GM12872 (cell line): ENCODE data around the gene SETD1A.

Source experiments
- CTCF ChIP-seq: IDR thresholded peaks from 3 replicates; pipeline ENCODE4 v1.5.1; 2011; ENCODE audit warnings: low read depth, mild to moderate bottlenecking, low read length, moderate library complexity; ENCODE audit not compliant: insufficient read depth

Gene SETD1A

GRCh38 chr16:31023252-31023602, 65.7 kb downstream of the SETD1A start:
- TF ChIP-seq CTCF, result no peak

DNA sequence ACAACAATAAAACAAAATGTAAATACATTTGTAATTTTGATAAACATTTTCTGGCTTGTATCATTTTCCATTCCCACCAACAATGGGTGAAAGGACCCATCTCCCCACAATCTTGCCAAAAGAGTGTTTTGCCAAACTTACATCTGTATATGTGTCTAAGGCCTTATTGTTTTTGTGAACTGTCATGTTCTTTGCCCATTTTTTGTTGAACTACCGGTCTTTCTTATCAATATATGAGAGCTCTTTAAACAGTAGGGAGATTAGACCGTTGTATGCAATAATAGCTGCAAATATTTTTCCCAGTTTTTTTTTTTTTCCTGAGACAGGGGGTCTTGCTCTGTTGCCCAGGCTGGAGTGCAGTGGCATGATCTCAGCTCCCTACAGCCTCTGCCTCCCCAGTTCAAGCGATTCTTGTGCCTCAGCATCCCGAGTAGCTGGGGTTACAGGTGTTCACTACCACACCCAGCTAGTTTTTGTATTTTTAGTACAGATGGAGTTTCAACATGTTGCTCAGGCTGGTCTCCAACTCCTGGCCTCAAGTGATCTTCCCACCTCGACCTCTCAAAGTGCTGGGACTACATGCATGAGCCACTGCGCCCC, 66.2 kb downstream of the SETD1A start:
- TF ChIP-seq CTCF, result no peak

GRCh38 chr16:31025339-31025738, 67.8 kb downstream of the SETD1A start:
- no peak for TF ChIP-seq CTCF

GRCh38 chr16:31029272-31029671, 71.7 kb downstream of the SETD1A start:
- no peak for TF ChIP-seq CTCF

- TF ChIP-seq CTCF, result no peak
Measured at GRCh38 chr16:31031276-31031675, 73.7 kb downstream of the SETD1A start.

GRCh38 chr16:31032736-31033708, 75.5 kb downstream of the SETD1A start, which contains the start of gene STX4:
Gene STX4 (plus strand): TSS chr16:31033558. CDS start chr16:31033806, 248 bp downstream.
- no peak for TF ChIP-seq CTCF

DNA sequence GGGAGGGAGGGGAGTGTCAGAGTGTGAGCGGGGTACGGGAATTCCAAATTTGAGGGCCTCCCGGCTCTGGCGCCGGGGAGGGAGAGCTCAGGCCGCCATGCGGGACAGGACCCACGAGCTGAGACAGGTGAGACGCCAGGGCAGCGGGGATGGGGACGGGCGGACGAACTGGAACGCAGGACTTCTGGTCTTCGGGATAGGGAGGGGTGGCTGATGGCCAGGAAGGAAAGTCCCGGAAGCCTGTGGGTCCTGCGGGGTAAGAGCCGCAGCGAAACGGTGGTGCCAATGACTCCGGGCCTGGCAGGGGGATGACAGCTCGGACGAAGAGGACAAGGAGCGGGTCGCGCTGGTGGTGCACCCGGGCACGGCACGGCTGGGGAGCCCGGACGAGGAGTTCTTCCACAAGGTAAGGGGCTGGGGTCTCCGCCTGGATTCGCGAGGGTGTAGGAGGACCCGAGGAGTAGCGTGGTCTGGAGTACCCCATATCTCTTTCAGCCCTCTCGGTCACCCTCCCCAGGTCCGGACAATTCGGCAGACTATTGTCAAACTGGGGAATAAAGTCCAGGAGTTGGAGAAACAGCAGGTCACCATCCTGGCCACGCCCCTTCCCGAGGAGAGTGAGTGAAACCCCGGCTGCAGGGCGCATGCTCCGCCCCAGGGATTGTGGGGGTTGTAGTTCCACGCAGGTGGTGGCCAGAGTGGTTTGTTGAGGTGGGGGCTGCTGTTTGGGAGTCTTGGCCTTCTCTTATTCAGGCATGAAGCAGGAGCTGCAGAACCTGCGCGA, 76.3 kb downstream of the SETD1A start:
- no peak for TF ChIP-seq CTCF
